GM21717 (cell line): ENCODE results near the gene MRPS27.
"Not testable (repeated sequence)": the region's sequence is repeated elsewhere in the genome, so short reads cannot be mapped to it uniquely, and the experiment has no call there.

Experiments
- ATAC-seq: cut with Tn5 transposase; IDR thresholded peaks from one replicate; pipeline ENCODE4 v1.9.1; 2021; ENCODE audit warnings: mild to moderate bottlenecking, moderate library complexity; ENCODE audit not compliant: unreplicated experiment

Gene MRPS27

GRCh38 chr5:72326306-72326649 lies 6.2 kb upstream of the MRPS27 start:
- ATAC-seq: no peak

- ATAC-seq: no peak
These were observed 5.7 kb upstream of the MRPS27 start for GRCh38 chr5:72325566-72326305.

GRCh38 chr5:72324189-72324825 lies 4.3 kb upstream of the MRPS27 start:
- ATAC-seq: no peak

GRCh38 chr5:72319435-72319975 lies 535 bp downstream of the MRPS27 start:
- peak; percentile 8 for ATAC-seq

- no peak for ATAC-seq
These were observed 5.4 kb downstream of the MRPS27 start for GRCh38 chr5:72314571-72315172.

- ATAC-seq: no peak
These were observed 6.9 kb downstream of the MRPS27 start for GRCh38 chr5:72313141-72313540.

GRCh38 chr5:72308853-72309191 lies 11.2 kb downstream of the MRPS27 start:
- ATAC-seq: no peak

GRCh38 chr5:72307968-72308852 lies 11.8 kb downstream of the MRPS27 start:
- ATAC-seq: peak; percentile 92

GRCh38 chr5:72307573-72307967 lies 12.5 kb downstream of the MRPS27 start:
- no peak for ATAC-seq

GRCh38 chr5:72305194-72306142 lies 14.6 kb downstream of the MRPS27 start:
- no peak for ATAC-seq

GRCh38 chr5:72302171-72302570 lies 17.9 kb downstream of the MRPS27 start:
- ATAC-seq: no peak

- ATAC-seq: peak; percentile 57
These were observed 18.5 kb downstream of the MRPS27 start for GRCh38 chr5:72301557-72301956.

- no peak for ATAC-seq
These were observed 19.3 kb downstream of the MRPS27 start for GRCh38 chr5:72300590-72301339.

- ATAC-seq: no peak
These were observed 21.3 kb downstream of the MRPS27 start for GRCh38 chr5:72298711-72299110.

GRCh38 chr5:72298136-72298535 lies 21.9 kb downstream of the MRPS27 start:
- ATAC-seq: not testable (repeated sequence)

- no peak for ATAC-seq
These were observed 23.8 kb downstream of the MRPS27 start for GRCh38 chr5:72296256-72296655.

GRCh38 chr5:72295539-72295938 lies 24.5 kb downstream of the MRPS27 start:
- ATAC-seq: no peak

GRCh38 chr5:72294473-72294872 lies 25.6 kb downstream of the MRPS27 start:
- no peak for ATAC-seq

GRCh38 chr5:72293495-72294055 lies 26.5 kb downstream of the MRPS27 start:
- ATAC-seq: no peak
